Tongue (tissue), 2 donors: Measurements from ENCODE around the gene KRTAP5-4. TPM values are rescaled to one million over a fixed set of nuclear protein-coding genes. Genes with fewer than 3 reads are reported as not detected.
A peak's percentile ranks its signal among the peaks of the same experiment; 100 is the strongest.
"Not testable (repeated sequence)": the region's sequence is repeated elsewhere in the genome, so short reads cannot be mapped to it uniquely, and the experiment has no call there.

Source experiments
- DNase-seq: peaks from one replicate; pipeline ENCODE4 v3.0.0-alpha.2; 2015
- total RNA-seq: library from RNA; depleted of rRNA; stranded (reverse); fragments of >200 nt; gene quantifications from one replicate; pipeline ENCODE4 v1.2.3, GENCODE V29; 2014

Gene KRTAP5-4
- total RNA-seq, 1 donor from 2014 or later: not detected

DNA sequence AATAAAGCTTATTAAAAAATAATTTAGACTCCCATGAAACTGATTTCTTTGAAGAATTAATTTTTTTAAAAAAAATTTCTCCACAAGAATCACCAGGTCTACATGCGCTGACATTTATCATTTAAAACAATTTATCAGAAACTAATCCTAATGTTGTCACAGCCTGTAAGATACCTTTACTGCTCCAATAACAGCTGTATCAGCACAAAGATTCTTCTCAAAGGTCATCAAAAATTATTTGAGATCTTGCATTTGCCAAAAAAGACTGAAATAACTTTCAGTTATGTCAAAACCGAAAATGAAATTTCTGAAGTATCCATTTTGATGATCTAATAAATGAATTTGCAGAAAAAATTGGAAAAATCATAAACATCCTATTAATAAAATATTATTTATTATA is 15.7 kb upstream of the KRTAP5-4 start:
- DNase-seq: no peak

DNA sequence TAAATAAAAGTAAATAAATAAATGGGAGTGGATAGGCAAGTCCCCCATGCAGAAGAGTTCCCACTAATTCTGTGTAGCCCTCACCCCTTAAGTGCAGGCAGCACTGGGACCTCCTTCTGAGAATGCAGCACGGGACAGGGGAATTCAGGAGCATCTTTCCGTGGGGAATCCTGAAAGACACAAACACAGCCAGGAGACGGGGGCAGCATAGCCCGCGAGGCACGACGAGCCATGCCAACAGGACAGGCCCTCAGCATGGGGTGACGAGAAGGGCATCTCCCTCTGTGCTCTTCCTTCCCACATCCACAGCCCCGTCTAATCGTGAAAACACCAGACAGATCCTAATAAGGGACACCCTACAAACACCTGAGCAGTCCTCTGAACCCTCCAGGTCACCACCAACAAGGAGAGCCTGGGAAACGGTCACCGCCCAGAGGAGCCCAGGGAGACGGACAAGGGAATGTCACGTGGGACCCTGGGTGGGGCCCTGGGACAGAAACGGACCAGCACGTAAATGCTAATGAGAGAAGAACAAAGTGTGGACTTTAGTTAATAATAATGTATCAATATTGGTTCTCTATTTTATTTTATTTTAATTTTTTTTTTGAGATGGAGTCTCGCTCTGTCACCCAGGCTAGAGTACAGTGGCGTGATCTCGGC is 14.5 kb upstream of the KRTAP5-4 start:
- DNase-seq: no peak

- DNase-seq: peak; percentile 42
Observed at GRCh38 chr11:1633864-1634263, 11.9 kb upstream of the KRTAP5-4 start.

GRCh38 chr11:1632053-1632714 is 10.2 kb upstream of the KRTAP5-4 start:
- no peak for DNase-seq

- no peak for DNase-seq
Observed at GRCh38 chr11:1631066-1631568, 9.2 kb upstream of the KRTAP5-4 start.

GRCh38 chr11:1630271-1630670 is 8.3 kb upstream of the KRTAP5-4 start:
- DNase-seq: peak; percentile 87

- no peak for DNase-seq
Observed at GRCh38 chr11:1629326-1630185, 7.6 kb upstream of the KRTAP5-4 start, which contains the start of gene KRTAP5-5. KRTAP5-5 (plus strand) TSS chr11:1629775; CDS start chr11:1629841, 66 bp downstream.

- DNase-seq: peak; percentile 72
Observed at GRCh38 chr11:1628506-1629325, 6.8 kb upstream of the KRTAP5-4 start.

GRCh38 chr11:1625541-1625940 is 3.6 kb upstream of the KRTAP5-4 start:
- no peak for DNase-seq

DNA sequence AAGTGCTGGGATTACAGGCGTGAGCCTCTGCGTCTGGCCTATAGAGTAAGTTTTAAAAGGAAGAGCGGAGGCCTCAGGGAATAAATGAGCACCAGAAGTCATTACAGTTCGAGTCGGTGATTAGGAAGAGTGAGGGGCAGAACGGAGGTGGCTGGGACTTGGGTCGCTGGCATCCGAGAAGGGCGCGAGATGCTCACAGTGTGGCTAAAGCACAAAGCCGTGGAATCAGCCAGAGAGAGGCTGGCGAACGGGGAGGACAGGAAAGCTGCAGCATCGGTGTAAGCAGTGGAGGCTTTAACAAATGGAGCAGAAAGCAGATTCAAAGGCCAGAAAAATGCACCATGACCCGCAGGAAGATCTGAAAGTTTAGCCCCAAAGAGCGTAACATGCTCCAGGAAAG is 2.7 kb upstream of the KRTAP5-4 start:
- no peak for DNase-seq

DNA sequence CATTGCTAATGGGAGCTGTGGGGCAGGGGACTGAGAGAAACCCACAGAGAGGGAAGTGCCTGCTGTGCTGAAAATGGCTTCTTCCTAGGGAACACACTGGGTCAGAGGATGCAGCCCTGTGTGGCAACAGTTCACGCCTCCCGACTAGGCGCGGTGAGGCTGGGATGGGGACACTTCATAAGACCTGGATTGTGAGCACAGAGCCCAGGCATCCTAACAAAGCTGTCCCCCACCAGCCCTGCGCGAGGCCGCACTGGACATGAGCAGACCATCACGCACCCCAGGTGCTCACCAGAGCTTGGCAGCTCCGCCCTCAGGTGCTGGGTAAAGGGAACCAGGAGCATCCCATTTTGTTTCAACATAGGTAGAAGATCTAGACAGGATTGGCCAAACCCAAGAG is 1.8 kb upstream of the KRTAP5-4 start:
- no peak for DNase-seq

DNA sequence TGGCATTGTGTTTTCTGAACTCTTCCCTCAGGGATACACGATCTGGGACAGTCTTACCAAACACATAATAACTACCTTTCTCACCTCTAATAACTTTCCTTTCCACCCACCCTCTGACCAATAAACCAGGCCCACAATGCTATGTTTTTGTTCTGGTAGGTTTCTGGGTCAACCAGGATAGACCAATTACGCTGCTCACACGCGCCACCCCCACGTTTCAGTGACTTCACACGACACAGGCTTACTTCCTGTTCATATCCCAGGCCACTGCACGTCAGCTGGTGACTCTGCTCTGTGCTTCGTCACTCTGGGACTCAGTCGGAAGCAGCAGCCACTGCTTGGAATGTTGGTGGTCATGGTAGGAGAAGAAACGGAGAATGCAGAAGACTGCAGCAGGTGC is 2.5 kb downstream of the KRTAP5-4 start:
- no peak for DNase-seq

- DNase-seq: no peak
Observed at GRCh38 chr11:1618231-1618630, 3.7 kb downstream of the KRTAP5-4 start.

GRCh38 chr11:1608363-1608762 is 13.6 kb downstream of the KRTAP5-4 start, which contains the start of gene KRTAP5-3:
KRTAP5-3 (minus strand) TSS chr11:1608463; CDS start chr11:1608385, 78 bp downstream.
- no peak for DNase-seq

DNA sequence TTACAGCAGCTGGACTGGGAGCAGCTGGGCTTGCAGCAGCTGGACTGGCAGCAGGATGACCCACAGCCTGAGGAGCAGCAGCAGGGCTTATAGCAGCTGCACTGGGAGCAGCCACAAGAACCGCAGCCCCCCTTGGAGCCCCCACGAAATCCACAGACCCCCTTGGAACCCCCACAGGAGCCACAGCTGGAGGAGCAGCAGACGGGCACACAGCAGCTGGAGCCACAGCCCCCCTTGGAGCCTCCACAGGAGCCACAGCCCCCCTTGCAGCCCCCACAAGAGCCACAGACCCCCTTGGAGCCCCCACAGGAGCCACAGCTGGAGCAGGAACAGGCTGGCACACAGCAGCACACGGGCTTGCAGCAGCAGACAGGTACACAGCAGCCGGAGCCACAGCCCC is 14.0 kb downstream of the KRTAP5-4 start:
- not testable (repeated sequence) for DNase-seq

GRCh38 chr11:1607156-1607845 is 14.6 kb downstream of the KRTAP5-4 start:
- DNase-seq: not testable (repeated sequence)

- not testable (repeated sequence) for DNase-seq
Observed at GRCh38 chr11:1605923-1606322, 16.0 kb downstream of the KRTAP5-4 start.

DNA sequence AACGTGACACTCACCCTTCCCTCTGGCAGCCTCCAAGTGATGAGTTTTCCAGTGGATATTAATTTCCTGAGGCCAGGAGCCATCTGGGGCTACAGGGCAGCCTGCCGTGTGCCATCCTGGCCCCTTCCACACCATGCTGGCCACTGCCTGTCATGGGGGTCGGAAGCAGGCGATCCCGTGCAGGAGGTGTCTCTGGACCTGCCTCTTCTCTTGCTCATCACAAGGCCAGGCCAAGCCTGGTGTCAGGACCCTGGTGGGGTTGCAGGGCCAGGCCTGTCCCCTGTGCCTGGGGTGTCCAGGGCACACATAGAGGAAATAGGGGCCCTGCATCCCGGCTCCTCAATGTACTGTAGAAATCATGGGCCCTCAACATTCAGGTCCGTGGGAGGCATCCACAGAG is 17.2 kb downstream of the KRTAP5-4 start:
- DNase-seq: no peak

DNA sequence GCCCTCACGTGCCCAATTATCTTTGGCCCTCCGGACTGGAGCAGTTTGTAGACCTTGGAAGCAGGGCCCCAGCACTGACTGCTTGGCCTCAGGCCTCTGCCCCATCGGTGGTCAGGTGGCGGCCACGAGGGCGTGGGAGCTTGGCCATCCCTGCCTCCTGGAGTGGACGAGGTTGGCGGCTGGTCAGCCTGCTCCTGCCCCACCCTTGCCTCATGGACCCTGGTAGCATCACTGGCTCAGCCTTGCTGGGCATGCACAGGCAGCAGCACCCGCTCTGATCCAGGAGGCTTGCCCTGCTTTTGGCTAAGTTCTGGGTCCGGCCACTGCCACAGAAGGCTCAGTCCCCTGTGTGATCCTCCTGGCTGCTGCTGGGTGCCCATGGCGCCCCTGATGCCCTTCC is 17.8 kb downstream of the KRTAP5-4 start:
- DNase-seq: no peak

- no peak for DNase-seq
Observed at GRCh38 chr11:1603629-1604028, 18.3 kb downstream of the KRTAP5-4 start.

GRCh38 chr11:1601663-1602062 is 20.3 kb downstream of the KRTAP5-4 start:
- not testable (repeated sequence) for DNase-seq
